Activated CD4-positive, alpha-beta T cell treated with anti-CD3 and anti-CD28 coated beads, Interleukin-2, Interleukin-6, amounts not matched to agents 100 ng/mL and 50 ng/mL, durations not matched to agents 16 hours and 8 hours (primary cell): Measurements from ENCODE around the gene RUVBL1.

Experiments used
- DNase-seq: peaks from one replicate; pipeline ENCODE4 v3.0.0-alpha.2; 2020

RUVBL1 gene

GRCh38 chr3:128066114-128066513 is 57.5 kb downstream of the RUVBL1 start:
- DNase-seq = no peak

GRCh38 chr3:128064962-128065361 is 58.6 kb downstream of the RUVBL1 start:
- DNase-seq = no peak

- no peak for DNase-seq
Measured at GRCh38 chr3:128063865-128064264, 59.7 kb downstream of the RUVBL1 start.

GRCh38 chr3:128062033-128062745 is 61.4 kb downstream of the RUVBL1 start:
- no peak for DNase-seq

GRCh38 chr3:128060473-128061381 is 62.9 kb downstream of the RUVBL1 start:
- DNase-seq = no peak

GRCh38 chr3:128056258-128056657 is 67.4 kb downstream of the RUVBL1 start:
- no peak for DNase-seq

- DNase-seq = no peak
Measured at GRCh38 chr3:128054367-128054766, 69.2 kb downstream of the RUVBL1 start.

GRCh38 chr3:128053614-128054013 is 70.0 kb downstream of the RUVBL1 start:
- DNase-seq = no peak

GRCh38 chr3:128052595-128053351 is 70.8 kb downstream of the RUVBL1 start:
- no peak for DNase-seq

GRCh38 chr3:128051837-128052594 is 71.6 kb downstream of the RUVBL1 start, which contains the start of gene SEC61A1:
Gene SEC61A1 (plus strand): TSS chr3:128052437. CDS start chr3:128052553, 116 bp downstream.
- peak; percentile 98 for DNase-seq

GRCh38 chr3:128051459-128051836 is 72.2 kb downstream of the RUVBL1 start:
- DNase-seq = no peak

GRCh38 chr3:128050597-128050996 is 73.0 kb downstream of the RUVBL1 start:
- DNase-seq = no peak

GRCh38 chr3:128041344-128041743 is 82.3 kb downstream of the RUVBL1 start:
- no peak for DNase-seq

- DNase-seq = no peak
Measured at GRCh38 chr3:128040660-128041059, 83.0 kb downstream of the RUVBL1 start.

GRCh38 chr3:128040041-128040440 is 83.6 kb downstream of the RUVBL1 start:
- DNase-seq = no peak

- DNase-seq = no peak
Measured at GRCh38 chr3:128036119-128036518, 87.5 kb downstream of the RUVBL1 start.

GRCh38 chr3:128033102-128033501 is 90.5 kb downstream of the RUVBL1 start:
- no peak for DNase-seq
